GM18873 (cell line): ENCODE data around the gene ZDHHC4.
A peak's percentile ranks its signal among the peaks of the same experiment; 100 is the strongest.
"Not testable (repeated sequence)": the region's sequence is repeated elsewhere in the genome, so short reads cannot be mapped to it uniquely, and the experiment has no call there.

ENCODE experiments used
- ATAC-seq: cut with Tn5 transposase; IDR thresholded peaks from one replicate; pipeline ENCODE4 v1.9.1; 2021; ENCODE audit warnings: mild to moderate bottlenecking, moderate library complexity, moderate number of reproducible peaks; ENCODE audit not compliant: unreplicated experiment, low FRiP score

Gene ZDHHC4

GRCh38 chr7:6630007-6630849 lies 53.0 kb downstream of the ZDHHC4 start:
- no peak for ATAC-seq

GRCh38 chr7:6631605-6632004 lies 54.4 kb downstream of the ZDHHC4 start:
- no peak for ATAC-seq

GRCh38 chr7:6634021-6634420 lies 56.8 kb downstream of the ZDHHC4 start:
- no peak for ATAC-seq

- not testable (repeated sequence) for ATAC-seq
Observed at GRCh38 chr7:6634971-6635370, 57.7 kb downstream of the ZDHHC4 start.

GRCh38 chr7:6636741-6637543 lies 59.7 kb downstream of the ZDHHC4 start, which contains the start of gene ZNF316:
TSS of gene ZNF316 (plus strand) at chr7:6637318. CDS start at chr7:6642410, 5,092 bp downstream.
- ATAC-seq: peak; percentile 37

GRCh38 chr7:6637544-6638229 lies 60.4 kb downstream of the ZDHHC4 start:
- ATAC-seq: peak; percentile 58
